HUES6 (cell line): Measurements from ENCODE around the gene PPP1R15A.
"Not testable (repeated sequence)": the region's sequence is repeated elsewhere in the genome, so short reads cannot be mapped to it uniquely, and the experiment has no call there.

Experiments used
- H3K27ac ChIP-seq: 2 replicates; pipeline ENCODE4 v1.7.0; 2013; ENCODE audit warnings: low read depth, mild to moderate bottlenecking, low read length, inconsistent platforms
- H3K27me3 ChIP-seq: 2 replicates; pipeline ENCODE4 v1.6.1; 2013; ENCODE audit warnings: low read length; ENCODE audit not compliant: control insufficient read depth, insufficient read depth
- H3K36me3 ChIP-seq: 2 replicates; pipeline ENCODE4 v1.6.1; 2013; ENCODE audit warnings: low read length; ENCODE audit not compliant: control insufficient read depth, insufficient read depth
- H3K4me1 ChIP-seq: 2 replicates; pipeline ENCODE4 v1.6.1; 2013; ENCODE audit warnings: low read length; ENCODE audit not compliant: control insufficient read depth, insufficient read depth
- H3K4me3 ChIP-seq: 2 replicates; pipeline ENCODE4 v1.5.1; 2013; ENCODE audit warnings: low read depth, low read length
- H3K9ac ChIP-seq: one replicate; pipeline ENCODE4 v1.6.1; 2013; ENCODE audit warnings: mild to moderate bottlenecking, low read length
- H3K9me3 ChIP-seq: 2 replicates; pipeline ENCODE4 v1.6.1; 2013; ENCODE audit warnings: low read depth, low read length; ENCODE audit not compliant: control insufficient read depth, insufficient read depth

The PPP1R15A gene

GRCh38 chr19:48919271-48919670, 47.0 kb downstream of the PPP1R15A start:
- H3K4me3 ChIP-seq, H3K4me1 ChIP-seq, H3K9me3 ChIP-seq, H3K27me3 ChIP-seq, H3K9ac ChIP-seq, H3K27ac ChIP-seq: not testable (repeated sequence)
- peaks cover 54% of the 10 kb centered on the region for H3K36me3 ChIP-seq

GRCh38 chr19:48920949-48921348, 48.7 kb downstream of the PPP1R15A start:
- Histone ChIP-seq H3K4me1 (no peaks in the 10 kb centered on the region), H3K36me3 (peaks cover 43% of the 10 kb centered on the region), H3K27ac (no peak overlapping the region), H3K9me3 (no peaks in the 10 kb centered on the region), H3K4me3 (no peak overlapping the region), H3K9ac (no peak overlapping the region), H3K27me3 (no peaks in the 10 kb centered on the region)

GRCh38 chr19:48921721-48922500, 49.7 kb downstream of the PPP1R15A start:
- Histone ChIP-seq H3K36me3 (peaks cover 41% of the 10 kb centered on the region), H3K4me3 (no peak overlapping the region), H3K4me1 (no peaks in the 10 kb centered on the region), H3K27me3 (no peaks in the 10 kb centered on the region), H3K9ac (no peak overlapping the region), H3K27ac (no peak overlapping the region), H3K9me3 (no peaks in the 10 kb centered on the region)

GRCh38 chr19:48922548-48923490, 50.6 kb downstream of the PPP1R15A start:
- Histone ChIP-seq H3K36me3 (peaks cover 41% of the 10 kb centered on the region), H3K4me1 (no peaks in the 10 kb centered on the region), H3K9ac (no peak overlapping the region), H3K27me3 (no peaks in the 10 kb centered on the region), H3K27ac (no peak overlapping the region), H3K4me3 (no peak overlapping the region), H3K9me3 (no peaks in the 10 kb centered on the region)

- no peak overlapping the region for H3K9ac ChIP-seq
- peaks cover 24% of the 10 kb centered on the region for H3K36me3 ChIP-seq
- no peaks in the 10 kb centered on the region for H3K9me3 ChIP-seq
- no peak overlapping the region for H3K27ac ChIP-seq
- no peaks in the 10 kb centered on the region for H3K4me1 ChIP-seq
- H3K27me3 ChIP-seq = no peaks in the 10 kb centered on the region
- H3K4me3 ChIP-seq = no peak overlapping the region
Observed at GRCh38 chr19:48925240-48925843, 53.1 kb downstream of the PPP1R15A start.
